GM21360 (cell line): Measurements from ENCODE around the gene GGCX.
"Not testable (repeated sequence)": the region's sequence is repeated elsewhere in the genome, so short reads cannot be mapped to it uniquely, and the experiment has no call there.

Source experiments
- ATAC-seq: cut with Tn5 transposase; IDR thresholded peaks from one replicate; pipeline ENCODE4 v1.9.1; 2021; ENCODE audit warnings: mild to moderate bottlenecking, moderate library complexity; ENCODE audit not compliant: unreplicated experiment

The GGCX gene

GRCh38 chr2:85594715-85595300 lies 33.5 kb upstream of the GGCX start:
- peak; percentile 8 for ATAC-seq

- no peak for ATAC-seq
These were observed 31.7 kb upstream of the GGCX start for GRCh38 chr2:85593023-85593422.

- ATAC-seq, result not testable (repeated sequence)
These were observed 31.0 kb upstream of the GGCX start for GRCh38 chr2:85592299-85592698.

- no peak for ATAC-seq
These were observed 30.3 kb upstream of the GGCX start for GRCh38 chr2:85591563-85591962.

- no peak for ATAC-seq
These were observed 29.7 kb upstream of the GGCX start for GRCh38 chr2:85590950-85591349.

- ATAC-seq, result no peak
These were observed 28.9 kb upstream of the GGCX start for GRCh38 chr2:85589982-85590791.

- ATAC-seq, result no peak
These were observed 27.9 kb upstream of the GGCX start for GRCh38 chr2:85589181-85589580.

GRCh38 chr2:85588645-85589044 lies 27.4 kb upstream of the GGCX start:
- ATAC-seq, result no peak

- no peak for ATAC-seq
These were observed 26.9 kb upstream of the GGCX start for GRCh38 chr2:85588236-85588635.

GRCh38 chr2:85585781-85586105 lies 24.4 kb upstream of the GGCX start:
- no peak for ATAC-seq

- no peak for ATAC-seq
These were observed 23.8 kb upstream of the GGCX start for GRCh38 chr2:85584857-85585780.

- no peak for ATAC-seq
These were observed 23.1 kb upstream of the GGCX start, which contains the start of gene VAMP5 for GRCh38 chr2:85584354-85584856. Gene VAMP5, plus strand, starts transcription at chr2:85584431. Its CDS starts 60 bp downstream, at chr2:85584491.

- no peak for ATAC-seq
These were observed 22.5 kb upstream of the GGCX start for GRCh38 chr2:85583667-85584353.

- no peak for ATAC-seq
These were observed 21.2 kb upstream of the GGCX start for GRCh38 chr2:85582492-85582891.

- ATAC-seq, result no peak
These were observed 18.9 kb upstream of the GGCX start for GRCh38 chr2:85580206-85580605.

GRCh38 chr2:85579266-85579935 lies 18.1 kb upstream of the GGCX start:
- no peak for ATAC-seq

- no peak for ATAC-seq
These were observed 17.2 kb upstream of the GGCX start for GRCh38 chr2:85578243-85579180.

GRCh38 chr2:85577386-85578242 lies 16.3 kb upstream of the GGCX start, which contains the start of gene VAMP8:
Gene VAMP8, plus strand, starts transcription at chr2:85577586. Its CDS starts 61 bp downstream, at chr2:85577647.
- peak; percentile 46 for ATAC-seq
